ENCODE data around the gene ADAM22.

The ADAM22 gene

DNA sequence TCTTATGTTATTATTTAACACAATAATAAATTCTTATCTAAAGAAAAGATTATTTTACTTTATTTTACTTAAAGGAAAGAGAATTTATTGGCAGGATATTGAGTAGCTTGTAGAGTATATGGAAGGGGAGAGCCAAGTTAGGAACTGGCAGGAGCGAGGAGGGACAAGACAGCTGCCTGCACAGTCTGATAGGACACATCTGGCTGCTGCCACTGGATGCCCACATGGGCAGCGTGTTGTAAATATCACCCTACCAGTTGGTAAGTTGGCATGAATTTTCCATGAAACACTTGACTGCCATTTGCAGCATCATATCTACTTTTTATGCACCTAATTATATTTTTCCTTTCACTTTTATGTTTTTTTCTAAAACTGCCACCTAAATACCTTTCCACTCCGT is 266.2 kb downstream of the ADAM22 start:
- TF ChIP-seq, protein P1, sequence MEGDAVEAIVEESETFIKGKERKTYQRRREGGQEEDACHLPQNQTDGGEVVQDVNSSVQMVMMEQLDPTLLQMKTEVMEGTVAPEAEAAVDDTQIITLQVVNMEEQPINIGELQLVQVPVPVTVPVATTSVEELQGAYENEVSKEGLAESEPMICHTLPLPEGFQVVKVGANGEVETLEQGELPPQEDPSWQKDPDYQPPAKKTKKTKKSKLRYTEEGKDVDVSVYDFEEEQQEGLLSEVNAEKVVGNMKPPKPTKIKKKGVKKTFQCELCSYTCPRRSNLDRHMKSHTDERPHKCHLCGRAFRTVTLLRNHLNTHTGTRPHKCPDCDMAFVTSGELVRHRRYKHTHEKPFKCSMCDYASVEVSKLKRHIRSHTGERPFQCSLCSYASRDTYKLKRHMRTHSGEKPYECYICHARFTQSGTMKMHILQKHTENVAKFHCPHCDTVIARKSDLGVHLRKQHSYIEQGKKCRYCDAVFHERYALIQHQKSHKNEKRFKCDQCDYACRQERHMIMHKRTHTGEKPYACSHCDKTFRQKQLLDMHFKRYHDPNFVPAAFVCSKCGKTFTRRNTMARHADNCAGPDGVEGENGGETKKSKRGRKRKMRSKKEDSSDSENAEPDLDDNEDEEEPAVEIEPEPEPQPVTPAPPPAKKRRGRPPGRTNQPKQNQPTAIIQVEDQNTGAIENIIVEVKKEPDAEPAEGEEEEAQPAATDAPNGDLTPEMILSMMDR (IDR thresholded peaks at IDR 0.05; ENCODE audit: insufficient read depth, low read length, poor library complexity, severe bottlenecking) = no peak
- no peak for TF ChIP-seq EZH2phosphoT487 (conservative IDR thresholded peaks at IDR 0.05; ENCODE audit: low read length)

DNA sequence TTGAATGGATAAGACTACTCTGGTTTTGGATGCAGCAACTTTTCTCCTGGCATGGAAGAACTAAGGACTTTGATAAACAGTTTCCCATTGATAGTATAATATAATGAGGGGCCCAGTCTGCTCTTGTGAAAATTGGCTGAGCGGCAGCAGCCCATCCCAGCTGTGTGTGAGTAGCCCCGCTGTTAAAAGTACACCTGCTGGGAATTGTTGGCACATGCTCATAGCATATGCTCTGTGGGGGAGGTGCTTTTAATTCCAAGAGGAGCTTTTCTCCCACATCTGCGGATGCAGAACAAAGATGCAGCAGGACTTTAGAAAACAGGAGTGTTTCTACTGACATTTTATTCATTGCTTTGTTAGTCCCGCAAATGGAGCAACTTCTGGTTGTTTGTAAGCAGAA is 266.7 kb downstream of the ADAM22 start:
- Histone ChIP-seq H3K79me2 (ENCODE audit: insufficient read depth, low read length) (no peaks in the 10 kb centered on the region), H3K9me3 (ENCODE audit: insufficient read depth, low read length) (no peaks in the 10 kb centered on the region), H3K9ac (ENCODE audit: low read length) (no peak overlapping the region), H3F3A (ENCODE audit: insufficient read depth) (peaks cover 7% of the 10 kb centered on the region; the same call in 1 of the 2 replicates), H3K9me2 (replicated peaks; ENCODE audit: insufficient read depth, low read length) (no peaks in the 10 kb centered on the region), H3K27ac (ENCODE audit: low read depth, low read length) (no peak overlapping the region), H3K36me3 (ENCODE audit: low read length) (peaks cover 14% of the 10 kb centered on the region; the same call in 1 of the 2 replicates), H3K27me3 (ENCODE audit: low read length) (no peaks in the 10 kb centered on the region), H4K20me1 (ENCODE audit: low read depth, low read length) (no peaks in the 10 kb centered on the region), H3K4me2 (ENCODE audit: low read depth, low read length, poor library complexity, severe bottlenecking) (no peak overlapping the region), H3K4me3 (ENCODE audit: insufficient read depth, low read length, poor library complexity, severe bottlenecking) (no peak overlapping the region), H2AFZ (ENCODE audit: low read depth, low read length, severe bottlenecking) (no peak overlapping the region)
- TF ChIP-seq, protein P1 (IDR thresholded peaks at IDR 0.05; ENCODE audit: insufficient read depth, low read length, poor library complexity, severe bottlenecking) = no peak
- TF ChIP-seq EZH2phosphoT487 (conservative IDR thresholded peaks at IDR 0.05; ENCODE audit: low read length) = no peak

More for the DNA sequence above, 266.2 kb downstream of the ADAM22 start:
- Histone ChIP-seq H3K9me3 (ENCODE audit: insufficient read depth, low read length) (no peaks in the 10 kb centered on the region), H3K9me2 (replicated peaks; ENCODE audit: insufficient read depth, low read length) (no peaks in the 10 kb centered on the region), H3K9ac (ENCODE audit: low read length) (no peak overlapping the region), H2AFZ (ENCODE audit: low read depth, low read length, severe bottlenecking) (no peak overlapping the region), H3K27ac (ENCODE audit: low read depth, low read length) (no peak overlapping the region), H3K79me2 (ENCODE audit: insufficient read depth, low read length) (no peaks in the 10 kb centered on the region), H3F3A (ENCODE audit: insufficient read depth) (peaks cover 7% of the 10 kb centered on the region; the same call in 1 of the 2 replicates), H4K20me1 (ENCODE audit: low read depth, low read length) (no peaks in the 10 kb centered on the region), H3K27me3 (ENCODE audit: low read length) (no peaks in the 10 kb centered on the region), H3K4me3 (ENCODE audit: insufficient read depth, low read length, poor library complexity, severe bottlenecking) (no peak overlapping the region), H3K4me2 (ENCODE audit: low read depth, low read length, poor library complexity, severe bottlenecking) (no peak overlapping the region), H3K36me3 (ENCODE audit: low read length) (peaks cover 9% of the 10 kb centered on the region; the same call in 1 of the 2 replicates)

DNA sequence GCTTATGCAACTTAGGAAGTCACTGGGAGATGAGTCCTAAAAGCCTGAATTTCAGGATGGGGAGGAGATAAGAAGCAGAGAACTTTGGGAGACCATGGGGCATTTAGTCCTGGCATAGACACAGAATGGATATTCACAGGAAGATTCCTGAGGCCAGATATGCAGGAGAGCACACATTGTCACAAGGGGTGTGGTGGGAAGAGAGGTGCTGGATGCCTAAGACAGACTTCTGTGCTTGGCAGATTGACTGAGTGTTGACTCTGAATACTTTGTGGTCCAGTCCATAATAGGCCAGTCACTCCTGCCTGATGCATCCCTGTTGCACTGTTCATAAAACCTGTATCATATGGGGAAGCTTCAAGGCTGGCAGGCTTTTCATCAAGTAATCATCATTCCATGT is 267.3 kb downstream of the ADAM22 start:
- Histone ChIP-seq H3K27ac (ENCODE audit: low read depth, low read length) (no peak overlapping the region), H3K27me3 (ENCODE audit: low read length) (no peaks in the 10 kb centered on the region), H3K79me2 (ENCODE audit: insufficient read depth, low read length) (no peaks in the 10 kb centered on the region), H3K4me2 (ENCODE audit: low read depth, low read length, poor library complexity, severe bottlenecking) (no peak overlapping the region), H3F3A (ENCODE audit: insufficient read depth) (peaks cover 7% of the 10 kb centered on the region; the same call in 1 of the 2 replicates), H3K4me3 (ENCODE audit: insufficient read depth, low read length, poor library complexity, severe bottlenecking) (no peak overlapping the region), H3K9me2 (replicated peaks; ENCODE audit: insufficient read depth, low read length) (no peaks in the 10 kb centered on the region), H3K9me3 (ENCODE audit: insufficient read depth, low read length) (no peaks in the 10 kb centered on the region), H2AFZ (ENCODE audit: low read depth, low read length, severe bottlenecking) (no peak overlapping the region), H3K36me3 (ENCODE audit: low read length) (peaks cover 19% of the 10 kb centered on the region), H3K9ac (ENCODE audit: low read length) (no peak overlapping the region), H4K20me1 (ENCODE audit: low read depth, low read length) (no peaks in the 10 kb centered on the region)
- TF ChIP-seq, protein P1 (IDR thresholded peaks at IDR 0.05; ENCODE audit: insufficient read depth, low read length, poor library complexity, severe bottlenecking) = no peak
- no peak for TF ChIP-seq EZH2phosphoT487 (conservative IDR thresholded peaks at IDR 0.05; ENCODE audit: low read length)
